ENCODE results near the gene TRA2A.

DNA sequence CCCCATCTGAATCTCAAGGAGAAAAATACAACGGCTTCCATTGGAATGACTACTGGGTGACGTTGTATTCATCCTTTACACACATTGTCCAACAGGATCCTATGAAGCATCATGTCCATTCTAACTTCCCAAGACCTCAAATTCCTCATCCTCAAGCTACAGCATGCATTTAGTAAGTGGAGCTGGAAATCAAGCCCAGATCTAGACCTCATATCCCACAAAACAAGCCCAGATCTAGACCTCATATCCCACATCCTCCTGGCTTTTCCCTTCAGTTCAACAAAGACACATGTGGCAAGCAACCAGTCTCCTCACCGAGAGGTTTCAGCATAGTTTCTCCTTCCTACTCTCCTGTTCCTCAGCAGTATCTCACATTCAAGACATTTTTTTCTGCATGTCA, 73.7 kb downstream of the TRA2A start:
- no peak for TF ChIP-seq EZH2phosphoT487 (IDR thresholded peaks at IDR 0.05; ENCODE audit: borderline replicate concordance)
- TF ChIP-seq, protein P1, sequence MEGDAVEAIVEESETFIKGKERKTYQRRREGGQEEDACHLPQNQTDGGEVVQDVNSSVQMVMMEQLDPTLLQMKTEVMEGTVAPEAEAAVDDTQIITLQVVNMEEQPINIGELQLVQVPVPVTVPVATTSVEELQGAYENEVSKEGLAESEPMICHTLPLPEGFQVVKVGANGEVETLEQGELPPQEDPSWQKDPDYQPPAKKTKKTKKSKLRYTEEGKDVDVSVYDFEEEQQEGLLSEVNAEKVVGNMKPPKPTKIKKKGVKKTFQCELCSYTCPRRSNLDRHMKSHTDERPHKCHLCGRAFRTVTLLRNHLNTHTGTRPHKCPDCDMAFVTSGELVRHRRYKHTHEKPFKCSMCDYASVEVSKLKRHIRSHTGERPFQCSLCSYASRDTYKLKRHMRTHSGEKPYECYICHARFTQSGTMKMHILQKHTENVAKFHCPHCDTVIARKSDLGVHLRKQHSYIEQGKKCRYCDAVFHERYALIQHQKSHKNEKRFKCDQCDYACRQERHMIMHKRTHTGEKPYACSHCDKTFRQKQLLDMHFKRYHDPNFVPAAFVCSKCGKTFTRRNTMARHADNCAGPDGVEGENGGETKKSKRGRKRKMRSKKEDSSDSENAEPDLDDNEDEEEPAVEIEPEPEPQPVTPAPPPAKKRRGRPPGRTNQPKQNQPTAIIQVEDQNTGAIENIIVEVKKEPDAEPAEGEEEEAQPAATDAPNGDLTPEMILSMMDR (conservative IDR thresholded peaks at IDR 0.05; ENCODE audit: low read length): no peak
